Transverse colon (tissue), 4 donors: ENCODE results near the gene RXRG. TPM values are rescaled to one million over a fixed set of nuclear protein-coding genes. Genes with fewer than 3 reads are reported as not detected.

ENCODE experiments used
- DNase-seq: peaks from one replicate; pipeline ENCODE4 v3.0.0-alpha.2; 2019
- H3K27ac ChIP-seq, 4 donors: fragments of 200-600 bp; sonication (generic); 2 replicates each; pipeline ENCODE4 v1.5.1; 2016 to 2018; ENCODE audit warnings: inconsistent platforms in 4 of 4
- H3K27me3 ChIP-seq: fragments of 200-600 bp; sonication (generic); 2 replicates; pipeline ENCODE4 v1.5.1; 2017; ENCODE audit warnings: inconsistent platforms
- H3K36me3 ChIP-seq, 4 donors: fragments of 200-600 bp; sonication (generic); 2 replicates each; pipeline ENCODE4 v1.5.1; 2017 to 2019; ENCODE audit warnings: inconsistent platforms in 4 of 4
- H3K4me1 ChIP-seq, 4 donors: fragments of 200-600 bp; sonication (generic); 2 replicates each; pipeline ENCODE4 v1.5.1; 2017 to 2020; ENCODE audit warnings: inconsistent platforms in 4 of 4
- H3K4me3 ChIP-seq, 4 donors: fragments of 200-600 bp; sonication (generic); 1 replicate in 1 of 4; 2 replicates in 3 of 4; pipeline versions ENCODE4 v1.5.1 to v1.6.1; 2017 to 2019; ENCODE audit warnings: inconsistent platforms in 4 of 4
- H3K9me3 ChIP-seq, 2 donors: fragments of 200-600 bp; sonication (generic); 2 replicates each; pipeline ENCODE4 v1.5.1; 2017 to 2019; ENCODE audit warnings: inconsistent platforms in 2 of 2
- CTCF ChIP-seq, 5 experiments: fragments of 200-600 bp in 3 of 5; fragments of 450-650 bp in 2 of 5; sonication (generic) in 3 of 5; IDR thresholded peaks; 1 replicate in 2 of 5; 2 replicates in 3 of 5; pipeline ENCODE4 v1.5.1; 2016 to 2017; ENCODE audit warnings: antibody characterized with exemption in 5 of 5, inconsistent platforms in 3 of 5, mild to moderate bottlenecking in 2 of 5, moderate library complexity in 1 of 5
- EP300 ChIP-seq: sonication (generic); formaldehyde crosslinking; IDR thresholded peaks from one replicate; pipeline ENCODE4 v1.6.1; 2017; ENCODE audit warnings: antibody characterized with exemption, low read depth
- POLR2A ChIP-seq: fragments of 450-650 bp; IDR thresholded peaks from one replicate; pipeline ENCODE4 v1.6.1; 2016; ENCODE audit warnings: antibody characterized with exemption, mild to moderate bottlenecking, moderate library complexity
- POLR2AphosphoS5 ChIP-seq, 3 donors: sonication (generic); formaldehyde crosslinking; IDR thresholded peaks; one replicate each; pipeline ENCODE4 v1.6.1; 2016; ENCODE audit warnings: antibody characterized with exemption in 3 of 3
- WGBS, 2 donors: methylation state at CpG; one replicate each; pipeline ENCODE4 v1.1.5; 2018; ENCODE audit warnings: low coverage in 1 of 2; 5-methylcytosine and 5-hydroxymethylcytosine counted together
- in situ Hi-C, 4 donors: fragments of 200-750 bp; cut with MboI; loops; one replicate each; pipeline versions ENCODE4 v1.15.0 to v1.15.1; 2017; ENCODE audit warnings: low sequenced_read_pairs in 3 of 4, low pct_ligation_motif_present in 1 of 4, low pct_unique_long_range_greater_than_20kb in 1 of 4
- intact Hi-C: fragments of 100-400 bp; cut with DNase I; formaldehyde crosslinking; loops from one replicate; pipeline ENCODE4 v1.15.1; 2023; ENCODE audit warnings: low total_unique reads
- total RNA-seq, 4 donors: library from RNA; depleted of rRNA; stranded (reverse); fragments of >200 nt; gene quantifications; one replicate each; pipeline ENCODE4 v1.1.0, GENCODE V29; 2016

The RXRG gene
- total RNA-seq, 4 donors from 2014 or later = 0.96 TPM; not detected in 3

DNA sequence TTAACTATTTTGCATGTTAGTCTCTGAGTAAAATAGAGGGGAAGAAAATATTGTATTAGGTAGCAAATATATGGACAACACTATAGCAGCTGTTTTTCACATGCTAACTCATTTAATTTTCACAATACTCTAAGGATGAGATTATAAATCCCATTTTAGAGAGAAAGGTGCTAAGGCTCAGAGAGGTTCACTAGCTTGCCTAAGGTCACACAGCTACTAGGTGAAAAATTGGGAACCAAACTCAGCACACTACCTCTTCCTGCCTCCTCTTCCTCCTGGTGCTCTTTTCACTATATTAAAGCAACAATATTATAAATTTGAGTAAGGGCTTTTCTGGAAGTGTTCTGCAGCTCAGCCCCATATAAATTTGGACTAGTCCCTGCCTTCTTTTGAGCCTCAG, 2.3 kb downstream of the RXRG start:
- no peaks in the 10 kb centered on the region for H3K36me3 ChIP-seq

GRCh38 chr1:165442053-165442452, 2.9 kb downstream of the RXRG start:
- in situ Hi-C loops = no loop called here
- WGBS, 2 donors = 80 to 84% methylated on average over 1 to 3 of the region's 3 CpGs
- DNase-seq = no peak

More for the DNA sequence above, 2.3 kb downstream of the RXRG start:
- intact Hi-C loops (no loop called here), in situ Hi-C loops (no loop called here)
- Histone ChIP-seq H3K4me1 (peaks cover 0 to 16% (median 8%) of the 10 kb centered on the region in 4 donors), H3K27ac (no peak overlapping the region), H3K9me3 (no peaks in the 10 kb centered on the region), H3K4me3 (no peak overlapping the region), H3K27me3 (peaks cover 62% of the 10 kb centered on the region)
- DNase-seq = no peak
- TF ChIP-seq CTCF (IDR thresholded peaks at IDR 0.05) = no peak
- no peak for TF ChIP-seq POLR2A
- TF ChIP-seq POLR2AphosphoS5 (IDR thresholded peaks at IDR 0.05) = no peak
- TF ChIP-seq EP300 = no peak

DNA sequence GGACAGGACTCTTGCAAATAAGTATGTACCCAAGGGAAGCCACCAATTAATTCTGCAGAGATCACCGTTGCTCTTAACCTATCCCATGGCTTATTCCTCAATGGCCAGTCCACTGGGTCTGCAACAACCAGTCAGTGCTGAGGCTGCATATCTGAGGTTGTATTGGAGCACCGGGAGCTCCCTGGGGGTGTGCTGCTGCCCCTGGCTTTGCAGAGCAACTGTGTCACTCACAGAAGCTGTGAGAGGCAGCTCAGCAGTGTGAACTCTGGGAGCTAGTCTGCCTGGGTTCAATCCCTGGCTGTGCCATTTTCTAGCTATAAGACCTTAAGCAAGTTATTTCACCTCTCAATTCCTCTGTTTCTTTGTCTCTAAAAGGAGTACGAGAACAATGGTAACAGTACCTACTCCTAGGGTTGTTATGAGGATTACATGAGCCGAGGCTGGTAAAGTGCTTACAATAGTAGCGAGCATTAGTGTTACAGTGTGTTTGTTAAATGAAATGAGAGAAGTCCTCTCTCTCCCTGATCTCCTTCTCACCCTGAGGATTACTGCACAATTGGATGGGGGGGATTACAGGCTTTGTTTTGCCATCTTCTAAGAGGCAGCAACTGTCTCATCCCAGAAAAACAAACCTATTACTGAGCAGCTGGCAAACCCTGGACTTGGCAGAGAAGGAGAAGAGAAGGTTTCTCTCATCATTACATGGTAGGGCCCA, 3.6 kb downstream of the RXRG start:
- Histone ChIP-seq H3K9me3 (no peaks in the 10 kb centered on the region), H3K27ac (no peak overlapping the region), H3K27me3 (peaks cover 48% of the 10 kb centered on the region), H3K4me1 (peaks cover 0 to 16% (median 8%) of the 10 kb centered on the region in 4 donors), H3K36me3 (no peaks in the 10 kb centered on the region), H3K4me3 (no peak overlapping the region)
- no peak for TF ChIP-seq EP300
- TF ChIP-seq POLR2A = no peak
- no peak for TF ChIP-seq CTCF (IDR thresholded peaks at IDR 0.05)
- TF ChIP-seq POLR2AphosphoS5 (IDR thresholded peaks at IDR 0.05) = no peak
- in situ Hi-C loops = no loop called here
- DNase-seq = no peak
- intact Hi-C loops = no loop called here
- 43 to 70% methylated on average over 1 to 5 of the region's 5 CpGs for WGBS, 2 donors

More at GRCh38 chr1:165442053-165442452, 2.9 kb downstream of the RXRG start:
- no peak overlapping the region for H3K4me3 ChIP-seq
- H3K36me3 ChIP-seq = no peaks in the 10 kb centered on the region
- intact Hi-C loops = no loop called here
- H3K4me1 ChIP-seq = peaks cover 0 to 16% (median 8%) of the 10 kb centered on the region in 4 donors
- TF ChIP-seq EP300 (no peak), POLR2AphosphoS5 (IDR thresholded peaks at IDR 0.05) (no peak), CTCF (IDR thresholded peaks at IDR 0.05) (no peak), POLR2A (no peak)
- H3K27me3 ChIP-seq = peaks cover 56% of the 10 kb centered on the region
- no peaks in the 10 kb centered on the region for H3K9me3 ChIP-seq
- H3K27ac ChIP-seq = no peak overlapping the region

- in situ Hi-C loops = no loop called here
- no peak for DNase-seq
- Histone ChIP-seq H3K4me3 (no peak overlapping the region), H3K9me3 (no peaks in the 10 kb centered on the region), H3K27ac (no peak overlapping the region), H3K4me1 (peaks cover 0 to 8% (median under 1%) of the 10 kb centered on the region in 4 donors), H3K27me3 (peaks cover 29% of the 10 kb centered on the region), H3K36me3 (no peaks in the 10 kb centered on the region)
- 67% methylated on average over 6 of the region's 6 CpGs; no CpG with 5 or more reads in 1 of the 2 donors for WGBS, 2 donors
- intact Hi-C loops = no loop called here
- TF ChIP-seq POLR2A (no peak), POLR2AphosphoS5 (IDR thresholded peaks at IDR 0.05) (no peak), CTCF (IDR thresholded peaks at IDR 0.05) (no peak), EP300 (no peak)
Observed at GRCh38 chr1:165439330-165439729, 5.6 kb downstream of the RXRG start.
